GM13976 (cell line): ENCODE measurements around the gene RAB20.
"Not testable (repeated sequence)": the region's sequence is repeated elsewhere in the genome, so short reads cannot be mapped to it uniquely, and the experiment has no call there.

Experiments used
- DNase-seq: peaks from one replicate; pipeline ENCODE4 v3.0.0; 2012; ENCODE audit warnings: low spot score
- in situ Hi-C: fragments of 300-500 bp; cut with MboI; formaldehyde crosslinking; loops from one replicate; pipeline ENCODE4 v1.12.0; 2022; ENCODE audit warnings: low sequenced_read_pairs, mixed read lengths, inconsistent platforms; ENCODE audit not compliant: unreplicated experiment
- TF ChIP-seq, protein P1 (sequence below): IDR thresholded peaks from 2 replicates; pipeline ENCODE4 v1.5.1; 2012; ENCODE audit warnings: borderline replicate concordance, mild to moderate bottlenecking; ENCODE audit not compliant: insufficient read depth; ENCODE audit errors: extremely low read depth, missing control alignments, control extremely low read depth

The RAB20 gene

DNA sequence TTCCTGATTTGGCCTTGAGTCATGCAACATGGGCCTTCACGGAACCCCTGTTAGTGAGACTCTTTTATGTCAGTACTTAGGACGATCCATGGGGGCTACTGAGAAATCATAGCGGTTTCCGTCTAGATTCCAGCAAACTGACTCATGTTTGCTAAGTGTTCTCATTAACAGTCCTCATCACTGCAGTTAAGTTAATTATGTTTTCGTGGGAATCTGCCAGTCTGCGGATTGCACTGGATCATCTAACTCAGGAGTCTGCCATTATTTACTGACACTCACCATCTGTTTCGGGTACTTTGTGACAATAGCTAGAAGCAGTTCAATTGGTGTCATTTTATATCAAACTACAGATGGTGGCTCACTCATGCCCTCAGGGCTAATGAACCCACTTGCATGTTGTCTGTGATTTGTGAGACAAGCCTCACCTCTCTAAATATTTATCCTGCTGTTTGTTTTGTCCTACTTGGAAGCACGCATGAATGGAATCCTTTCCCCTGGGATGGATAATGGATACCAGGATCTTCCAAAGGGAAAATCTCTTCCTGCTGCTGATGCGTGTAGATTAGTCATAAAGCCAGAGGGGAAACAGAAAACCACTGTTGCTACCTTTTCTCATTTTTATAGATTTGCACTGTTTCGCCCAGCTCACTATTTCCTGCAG is 61.8 kb downstream of the RAB20 start:
- TF ChIP-seq, protein P1, sequence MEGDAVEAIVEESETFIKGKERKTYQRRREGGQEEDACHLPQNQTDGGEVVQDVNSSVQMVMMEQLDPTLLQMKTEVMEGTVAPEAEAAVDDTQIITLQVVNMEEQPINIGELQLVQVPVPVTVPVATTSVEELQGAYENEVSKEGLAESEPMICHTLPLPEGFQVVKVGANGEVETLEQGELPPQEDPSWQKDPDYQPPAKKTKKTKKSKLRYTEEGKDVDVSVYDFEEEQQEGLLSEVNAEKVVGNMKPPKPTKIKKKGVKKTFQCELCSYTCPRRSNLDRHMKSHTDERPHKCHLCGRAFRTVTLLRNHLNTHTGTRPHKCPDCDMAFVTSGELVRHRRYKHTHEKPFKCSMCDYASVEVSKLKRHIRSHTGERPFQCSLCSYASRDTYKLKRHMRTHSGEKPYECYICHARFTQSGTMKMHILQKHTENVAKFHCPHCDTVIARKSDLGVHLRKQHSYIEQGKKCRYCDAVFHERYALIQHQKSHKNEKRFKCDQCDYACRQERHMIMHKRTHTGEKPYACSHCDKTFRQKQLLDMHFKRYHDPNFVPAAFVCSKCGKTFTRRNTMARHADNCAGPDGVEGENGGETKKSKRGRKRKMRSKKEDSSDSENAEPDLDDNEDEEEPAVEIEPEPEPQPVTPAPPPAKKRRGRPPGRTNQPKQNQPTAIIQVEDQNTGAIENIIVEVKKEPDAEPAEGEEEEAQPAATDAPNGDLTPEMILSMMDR = no peak
- in situ Hi-C loops = no loop called here
- DNase-seq = no peak

GRCh38 chr13:110498765-110499164 is 62.8 kb downstream of the RAB20 start:
- in situ Hi-C loops = no loop called here
- DNase-seq = no peak
- TF ChIP-seq, protein P1 = no peak

DNA sequence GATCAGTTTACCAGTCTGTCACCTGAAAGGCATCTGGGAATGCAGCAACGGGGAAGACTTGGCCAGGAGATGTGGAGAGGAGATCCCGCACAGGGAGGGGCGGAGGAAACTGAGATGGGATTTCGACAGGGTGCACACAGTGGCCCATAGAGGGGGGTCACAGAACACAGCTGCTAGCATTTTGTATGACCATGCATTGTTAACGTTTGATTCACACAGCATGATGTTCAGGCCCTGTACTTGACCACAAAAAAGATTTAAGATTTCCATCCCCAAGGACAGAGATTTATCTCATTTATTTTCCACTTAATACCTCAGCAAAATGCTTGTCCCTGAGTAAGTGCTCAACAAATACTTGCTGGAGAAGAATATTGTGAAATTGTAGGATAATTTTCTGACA is 63.2 kb downstream of the RAB20 start:
- in situ Hi-C loops = no loop called here
- DNase-seq = no peak
- TF ChIP-seq, protein P1 = no peak

- DNase-seq, in situ Hi-C loops: not testable (repeated sequence)
Observed at GRCh38 chr13:110497896-110498295, 63.6 kb downstream of the RAB20 start.

DNA sequence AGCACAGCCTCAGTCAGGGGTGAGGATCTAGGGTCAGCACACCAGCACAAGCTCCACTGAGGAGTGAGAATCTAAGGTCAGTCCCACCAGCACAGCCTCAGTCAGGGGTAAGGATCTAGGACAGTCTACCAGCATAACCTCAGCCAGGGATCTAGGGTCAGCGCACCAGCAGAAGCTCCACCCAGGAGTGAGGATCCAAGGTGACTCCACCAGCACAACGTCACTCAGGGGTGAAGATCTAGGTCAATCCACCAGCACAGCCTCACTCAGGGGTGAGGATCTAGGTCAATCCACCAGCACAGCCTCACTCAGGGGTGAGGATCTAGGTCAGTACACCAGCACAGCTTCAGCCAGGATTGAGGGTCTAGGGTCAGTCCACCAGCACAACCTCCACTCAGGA is 64.5 kb downstream of the RAB20 start:
- in situ Hi-C loops = no loop called here

GRCh38 chr13:110496281-110496680 is 65.2 kb downstream of the RAB20 start:
- in situ Hi-C loops = no loop called here
- TF ChIP-seq, protein P1 = no peak

More for the DNA sequence above, 64.5 kb downstream of the RAB20 start:
- no peak for DNase-seq
- TF ChIP-seq, protein P1 = no peak

GRCh38 chr13:110495881-110496280 is 65.6 kb downstream of the RAB20 start:
- TF ChIP-seq, protein P1 = no peak
- in situ Hi-C loops = no loop called here
- no peak for DNase-seq

More at GRCh38 chr13:110496281-110496680, 65.2 kb downstream of the RAB20 start:
- no peak for DNase-seq
